ENCODE results near the gene IL17F.

- TF ChIP-seq CTCF (IDR thresholded peaks at IDR 0.05; ENCODE audit: low read length) = no peak
- TF ChIP-seq EZH2 (optimal IDR thresholded peaks at IDR 0.05; ENCODE audit: low read depth, low read length) = no peak
- no peak for TF ChIP-seq EZH2phosphoT487 (IDR thresholded peaks at IDR 0.05; ENCODE audit: low read length)
Measured at GRCh38 chr6:52251113-52251512, 6.8 kb upstream of the IL17F start.

All from MM.1S (cell line).